ENCODE data around the gene ARFIP1.

The ARFIP1 gene

DNA sequence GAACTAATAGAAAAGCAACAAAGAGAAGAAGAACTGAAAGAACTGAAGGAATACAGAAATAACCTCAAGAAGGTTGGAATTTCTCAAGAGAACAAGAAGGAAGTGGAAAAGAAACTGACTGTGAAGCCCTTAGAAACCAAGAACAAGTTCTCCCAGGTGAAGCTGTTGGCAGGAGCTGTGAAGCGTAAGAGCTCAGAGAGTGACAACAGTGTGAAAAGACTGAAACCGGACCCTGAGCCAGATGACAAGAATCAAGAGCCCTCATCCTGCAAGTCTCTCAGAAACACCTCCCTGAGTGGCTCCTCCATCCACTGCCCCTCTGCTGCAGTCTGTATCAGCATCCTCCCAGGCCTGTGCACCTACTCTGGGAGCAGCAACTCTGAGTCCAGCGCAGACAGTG is 148.0 kb downstream of the ARFIP1 start:
- TF ChIP-seq, protein P1, sequence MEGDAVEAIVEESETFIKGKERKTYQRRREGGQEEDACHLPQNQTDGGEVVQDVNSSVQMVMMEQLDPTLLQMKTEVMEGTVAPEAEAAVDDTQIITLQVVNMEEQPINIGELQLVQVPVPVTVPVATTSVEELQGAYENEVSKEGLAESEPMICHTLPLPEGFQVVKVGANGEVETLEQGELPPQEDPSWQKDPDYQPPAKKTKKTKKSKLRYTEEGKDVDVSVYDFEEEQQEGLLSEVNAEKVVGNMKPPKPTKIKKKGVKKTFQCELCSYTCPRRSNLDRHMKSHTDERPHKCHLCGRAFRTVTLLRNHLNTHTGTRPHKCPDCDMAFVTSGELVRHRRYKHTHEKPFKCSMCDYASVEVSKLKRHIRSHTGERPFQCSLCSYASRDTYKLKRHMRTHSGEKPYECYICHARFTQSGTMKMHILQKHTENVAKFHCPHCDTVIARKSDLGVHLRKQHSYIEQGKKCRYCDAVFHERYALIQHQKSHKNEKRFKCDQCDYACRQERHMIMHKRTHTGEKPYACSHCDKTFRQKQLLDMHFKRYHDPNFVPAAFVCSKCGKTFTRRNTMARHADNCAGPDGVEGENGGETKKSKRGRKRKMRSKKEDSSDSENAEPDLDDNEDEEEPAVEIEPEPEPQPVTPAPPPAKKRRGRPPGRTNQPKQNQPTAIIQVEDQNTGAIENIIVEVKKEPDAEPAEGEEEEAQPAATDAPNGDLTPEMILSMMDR (IDR thresholded peaks at IDR 0.05; ENCODE audit: control insufficient read depth, insufficient read depth, low read depth, low read length, missing control alignments) = no peak
- H3K4me3 ChIP-seq (ENCODE audit: control insufficient read depth, low read depth, low read length) = no peak overlapping the region
- DNase-seq (ENCODE audit: low read depth) = no peak

DNA sequence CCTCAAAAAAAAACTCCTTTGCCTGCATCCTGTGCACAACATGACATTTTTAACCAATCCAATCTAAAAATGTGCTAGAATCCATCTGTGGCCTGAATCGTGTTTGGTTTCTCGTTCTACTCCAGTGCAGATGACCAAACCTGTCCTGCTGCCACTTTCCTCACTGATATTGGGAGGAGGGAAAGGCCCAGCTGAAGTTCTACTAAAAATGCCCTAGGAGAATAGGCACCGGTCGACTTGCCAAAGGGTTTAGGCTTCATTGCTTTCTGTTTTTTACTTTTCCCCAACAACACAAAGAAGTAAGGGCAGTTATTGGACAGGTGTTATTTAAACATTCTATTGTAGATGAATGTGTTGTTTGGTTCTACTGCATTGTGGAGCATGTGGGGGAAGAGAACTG is 148.5 kb downstream of the ARFIP1 start:
- DNase-seq (ENCODE audit: low read depth) = no peak
- no peak overlapping the region for H3K4me3 ChIP-seq (ENCODE audit: control insufficient read depth, low read depth, low read length)
- TF ChIP-seq, protein P1 (IDR thresholded peaks at IDR 0.05; ENCODE audit: control insufficient read depth, insufficient read depth, low read depth, low read length, missing control alignments) = no peak

DNA sequence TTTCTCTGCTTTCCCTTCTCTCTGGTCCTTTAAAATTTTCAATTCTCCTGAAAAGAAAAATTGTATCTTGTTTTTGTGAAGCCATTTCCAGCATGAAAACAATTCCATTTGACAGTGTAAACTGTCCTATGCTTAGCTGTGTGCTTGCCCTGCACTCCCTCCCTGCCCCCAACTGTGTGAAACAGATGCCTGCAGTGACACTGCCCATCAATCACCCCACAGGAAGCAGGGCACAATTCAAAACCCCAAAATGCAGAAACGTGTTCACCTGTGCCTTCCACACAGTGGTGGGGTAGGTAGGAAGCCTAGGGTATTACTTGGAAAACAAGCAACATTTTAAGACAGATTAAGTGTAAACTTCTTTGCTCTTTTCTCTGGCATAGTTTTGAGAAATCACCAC is 150.1 kb downstream of the ARFIP1 start:
- H3K4me3 ChIP-seq (ENCODE audit: control insufficient read depth, low read depth, low read length) = no peak overlapping the region
- TF ChIP-seq, protein P1 (IDR thresholded peaks at IDR 0.05; ENCODE audit: control insufficient read depth, insufficient read depth, low read depth, low read length, missing control alignments) = no peak

DNA sequence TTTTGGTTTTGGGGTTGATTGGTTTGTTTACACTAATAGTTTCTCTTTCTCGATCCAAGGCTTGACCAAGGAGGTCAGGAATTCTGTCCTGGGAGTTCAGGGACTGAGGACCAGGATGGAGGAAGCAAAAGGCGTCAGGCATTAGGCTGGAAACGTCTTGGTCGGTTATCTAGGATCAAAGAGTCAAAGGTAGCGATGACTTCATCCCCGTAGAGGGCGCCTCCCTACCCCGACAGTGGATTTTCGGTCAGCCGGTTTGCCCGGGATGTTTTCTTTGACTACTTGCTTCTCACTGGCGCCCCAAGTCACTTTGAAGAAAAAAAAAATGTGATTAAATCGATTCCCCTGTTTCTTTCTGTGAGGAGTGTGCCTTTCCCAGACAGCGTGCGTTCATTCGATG is 155.4 kb downstream of the ARFIP1 start:
- TF ChIP-seq, protein P1 (IDR thresholded peaks at IDR 0.05; ENCODE audit: control insufficient read depth, insufficient read depth, low read depth, low read length, missing control alignments) = no peak
- no peak for DNase-seq (ENCODE audit: low read depth)
- no peak overlapping the region for H3K4me3 ChIP-seq (ENCODE audit: control insufficient read depth, low read depth, low read length)

More for the DNA sequence above, 150.1 kb downstream of the ARFIP1 start:
- no peak for DNase-seq (ENCODE audit: low read depth)

DNA sequence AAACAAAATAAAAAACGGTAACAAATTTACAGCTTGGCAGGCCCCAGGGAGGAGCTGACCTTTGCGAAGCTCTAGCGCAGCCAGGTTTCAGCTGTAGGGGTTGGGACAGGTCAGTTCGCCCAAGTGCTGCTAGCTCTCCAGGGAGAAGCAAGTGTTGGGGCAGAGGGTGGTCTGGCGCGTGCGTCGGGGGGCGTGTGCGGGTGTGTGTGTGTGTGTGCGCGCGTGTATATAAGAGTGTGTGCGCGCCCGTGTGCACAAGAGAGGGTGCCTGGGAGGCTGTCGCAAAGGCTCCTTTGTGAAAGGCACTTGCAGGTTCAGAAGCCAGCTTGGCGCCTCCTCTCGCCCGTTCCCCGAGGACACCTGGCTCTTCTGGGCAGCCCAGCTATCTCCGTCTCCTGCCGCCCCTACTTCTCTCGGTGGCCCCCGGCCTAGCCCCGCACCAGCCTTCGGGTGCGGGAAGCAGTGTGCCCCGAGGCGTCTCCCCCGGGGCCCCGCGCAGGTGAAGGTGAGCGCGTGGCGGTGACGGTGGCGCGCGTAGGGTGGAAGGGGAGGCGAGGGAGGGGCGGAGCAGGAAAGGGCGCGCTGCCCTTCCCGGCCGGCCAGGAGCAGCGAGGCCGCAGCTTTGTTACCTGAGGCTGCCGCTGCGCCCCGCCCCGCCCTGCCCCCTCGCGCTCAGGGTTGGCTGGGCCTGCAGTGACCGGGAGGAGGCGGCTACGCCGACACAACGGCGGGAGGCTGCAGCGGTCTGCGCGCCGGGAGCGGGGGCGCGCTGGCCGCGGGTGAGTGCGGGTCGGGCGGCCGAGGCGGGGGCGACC is 156.1 kb downstream of the ARFIP1 start, which contains the start of gene FHDC1:
Gene FHDC1, plus strand, starts transcription at position 693 of the 815 bp plus-strand sequence. CDS start 6,735 bp downstream, outside the sequence.
- H3K4me3 ChIP-seq (ENCODE audit: control insufficient read depth, low read depth, low read length) = peak within 1 kb of the TSS; percentile 66
- TF ChIP-seq, protein P1 (IDR thresholded peaks at IDR 0.05; ENCODE audit: control insufficient read depth, insufficient read depth, low read depth, low read length, missing control alignments) = no peak
- DNase-seq (ENCODE audit: low read depth) = no peak

DNA sequence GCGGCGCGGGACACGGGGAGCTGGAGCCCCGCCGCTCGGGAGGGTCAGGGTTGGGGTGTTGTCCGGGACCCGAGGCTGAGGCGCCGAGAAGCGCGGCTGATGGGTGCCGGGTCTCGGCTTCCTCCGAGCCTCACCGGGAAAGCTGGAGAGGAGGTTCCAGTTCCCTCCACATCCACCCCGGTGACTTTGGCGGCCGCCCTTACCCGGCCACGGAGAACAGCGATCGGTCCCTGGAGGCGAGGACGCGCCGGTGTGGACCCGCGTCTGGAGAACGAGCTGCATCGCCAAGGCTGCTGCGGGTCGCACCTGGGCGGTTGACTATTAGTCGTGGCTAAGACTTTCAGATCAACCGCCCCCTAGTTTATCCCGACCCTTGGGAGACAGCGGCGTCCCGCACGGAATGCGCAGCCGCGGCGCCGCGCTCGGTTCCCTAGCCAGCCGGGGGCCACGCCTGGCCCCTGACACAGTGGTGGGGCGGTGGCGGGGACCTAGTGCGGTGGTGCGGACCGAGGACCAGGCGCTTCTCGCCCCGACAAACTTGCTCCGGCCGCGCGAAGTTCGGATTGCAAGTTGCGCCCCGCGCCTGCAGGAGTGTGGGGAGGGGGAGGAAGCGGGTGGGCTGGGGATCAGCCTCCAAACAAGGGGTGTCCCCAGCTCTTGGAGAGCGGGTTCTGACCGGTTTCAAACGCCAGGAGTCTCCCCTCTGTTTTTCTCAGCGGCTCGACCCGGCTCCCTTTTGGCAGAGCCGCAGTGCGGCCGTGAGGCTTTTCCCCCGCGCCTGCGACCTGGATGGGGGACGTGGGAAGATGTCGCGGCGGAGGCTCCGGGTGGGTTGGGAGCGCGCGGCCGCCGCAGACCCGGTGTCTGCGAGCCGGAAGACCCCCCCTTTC is 156.9 kb downstream of the ARFIP1 start:
- no peak for DNase-seq (ENCODE audit: low read depth)
- peak overlapping the region; percentile 66 for H3K4me3 ChIP-seq (ENCODE audit: control insufficient read depth, low read depth, low read length)
- TF ChIP-seq, protein P1 (IDR thresholded peaks at IDR 0.05; ENCODE audit: control insufficient read depth, insufficient read depth, low read depth, low read length, missing control alignments) = no peak

All from AG09309 (cell line).